ENCODE data around the gene CNTROB. TPM values are rescaled to one million over a fixed set of nuclear protein-coding genes. Genes with fewer than 3 reads are reported as not detected.

Gene CNTROB
- total RNA-seq, 1 donor = 25.5 TPM

DNA sequence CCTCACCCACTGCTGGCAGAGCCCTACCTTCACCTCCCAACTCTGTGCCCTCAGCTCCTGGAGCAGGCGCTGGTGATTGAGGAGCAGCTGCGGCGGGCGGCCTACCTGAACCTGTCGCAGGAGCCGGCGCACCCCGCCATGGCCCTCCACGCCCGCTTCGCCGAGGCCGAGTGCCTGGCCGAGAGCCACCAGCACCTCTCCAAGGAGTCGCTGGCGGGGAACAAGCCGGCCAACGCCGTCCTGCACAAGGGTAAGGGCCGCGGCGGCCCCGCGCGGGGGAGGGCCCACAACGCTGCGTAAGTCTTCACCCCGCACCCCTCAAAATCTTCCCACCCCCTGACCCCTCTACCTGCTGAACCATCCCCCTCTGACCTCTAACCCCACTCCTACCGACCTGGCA, 22.9 kb upstream of the CNTROB start:
- DNase-seq (ENCODE audit: low read depth) = no peak
- no peak for TF ChIP-seq CTCF (IDR thresholded peaks at IDR 0.05; ENCODE audit: insufficient read depth, low read depth, low read length)
- H3K4me3 ChIP-seq (ENCODE audit: low read depth, low read length) = no peak overlapping the region

DNA sequence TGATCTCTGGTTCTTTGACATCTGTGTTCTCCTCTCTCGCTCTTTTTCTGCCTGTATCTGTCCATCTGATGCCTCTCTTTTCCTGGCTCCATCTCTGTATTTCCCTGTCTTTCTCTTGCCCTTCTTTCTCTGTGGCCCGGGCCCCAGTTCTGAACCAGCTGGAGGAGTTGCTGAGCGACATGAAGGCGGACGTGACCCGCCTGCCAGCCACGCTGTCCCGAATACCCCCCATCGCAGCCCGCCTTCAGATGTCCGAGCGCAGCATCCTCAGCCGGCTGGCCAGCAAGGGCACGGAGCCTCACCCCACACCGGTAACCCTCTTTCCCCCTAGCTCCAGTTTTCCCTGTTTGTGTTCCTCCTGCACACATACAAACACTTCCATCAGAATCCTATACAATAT, 21.7 kb upstream of the CNTROB start:
- H3K4me3 ChIP-seq (ENCODE audit: low read depth, low read length) = no peak overlapping the region
- no peak for DNase-seq (ENCODE audit: low read depth)
- no peak for TF ChIP-seq CTCF (IDR thresholded peaks at IDR 0.05; ENCODE audit: insufficient read depth, low read depth, low read length)

- no peak for TF ChIP-seq CTCF (IDR thresholded peaks at IDR 0.05; ENCODE audit: insufficient read depth, low read depth, low read length)
- H3K4me3 ChIP-seq (ENCODE audit: low read depth, low read length) = no peak overlapping the region
- no peak for DNase-seq (ENCODE audit: low read depth)
Observed at GRCh38 chr17:7910711-7911110, 21.3 kb upstream of the CNTROB start.

DNA sequence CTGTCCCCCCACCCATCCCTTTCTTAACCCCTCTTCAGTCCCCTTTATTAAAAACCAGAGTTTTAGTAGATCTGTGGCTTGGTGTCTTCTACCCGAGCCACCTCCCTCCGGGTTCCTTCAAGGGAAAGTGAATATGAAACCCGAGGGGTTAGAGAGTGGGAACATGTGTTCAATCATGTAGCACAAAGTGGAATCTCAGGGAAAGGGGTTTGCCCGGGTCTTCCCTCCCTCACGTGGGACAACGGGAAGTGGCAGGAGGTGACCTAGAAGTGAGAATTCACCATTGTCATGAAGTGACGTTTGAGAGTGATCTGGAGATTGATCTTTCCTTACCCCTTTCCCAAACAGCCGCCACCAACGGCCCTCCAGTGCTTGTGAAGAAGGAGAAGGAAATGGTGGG, 20.9 kb upstream of the CNTROB start:
- no peak for DNase-seq (ENCODE audit: low read depth)
- TF ChIP-seq CTCF (IDR thresholded peaks at IDR 0.05; ENCODE audit: insufficient read depth, low read depth, low read length) = no peak
- H3K4me3 ChIP-seq (ENCODE audit: low read depth, low read length) = no peak overlapping the region

GRCh38 chr17:7912927-7913524, 19.0 kb upstream of the CNTROB start:
- peak; percentile 83 for DNase-seq (ENCODE audit: low read depth)
- H3K4me3 ChIP-seq (ENCODE audit: low read depth, low read length) = no peak overlapping the region
- TF ChIP-seq CTCF (IDR thresholded peaks at IDR 0.05; ENCODE audit: insufficient read depth, low read depth, low read length) = peak; percentile 83

DNA sequence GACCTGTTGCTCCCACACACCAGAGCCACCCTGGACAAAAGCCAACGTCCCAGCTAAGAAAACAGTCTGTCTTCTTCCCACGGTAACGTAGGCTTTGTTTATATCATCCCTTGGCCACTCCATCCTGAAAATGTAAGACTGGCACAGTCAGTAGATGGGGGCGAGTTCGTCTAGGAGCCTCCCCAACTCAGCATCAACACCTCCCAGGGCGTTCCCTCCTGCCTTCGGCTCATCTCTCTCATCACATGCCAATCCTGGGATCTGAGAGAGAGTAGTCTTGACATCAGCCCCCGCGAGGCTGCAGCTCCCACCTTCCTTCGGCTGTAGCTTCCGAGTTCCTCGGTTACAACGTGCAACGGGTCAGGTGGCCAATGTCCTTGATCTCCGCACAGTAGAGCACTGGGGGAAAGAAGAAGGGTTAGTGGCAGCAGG, 16.8 kb upstream of the CNTROB start:
- TF ChIP-seq CTCF (IDR thresholded peaks at IDR 0.05; ENCODE audit: insufficient read depth, low read depth, low read length) = no peak
- DNase-seq (ENCODE audit: low read depth) = peak; percentile 55
- H3K4me3 ChIP-seq (ENCODE audit: low read depth, low read length) = peak overlapping the region; percentile 67
